ENCODE data around the gene MAPK11. TPM values are rescaled to one million over a fixed set of nuclear protein-coding genes. Genes with fewer than 3 reads are reported as not detected.

Gene MAPK11
- total and polyA plus RNA-seq, 7 donors = 0.23 to 7.3 (median 2.9) TPM

- Histone ChIP-seq H3K36me3 (no peaks in the 10 kb centered on the region), H3K27ac (peak overlapping the region; percentile 89 to 96 (median 90)), H3K4me3 (peak overlapping the region in 3 of 4 donors; percentile 78 to 83 (median 81)), H3K4me1 (peaks cover 3 to 90% (median 81%) of the 10 kb centered on the region in 4 donors), H3K27me3 (no peaks in the 10 kb centered on the region), H3K9me3 (no peaks in the 10 kb centered on the region)
- peak; percentile 80 for DNase-seq
- WGBS, 2 donors = 14 to 45% methylated on average over 22 of the region's 22 CpGs
- intact Hi-C loops (cut with DNase I) = no loop called here
- TF ChIP-seq EP300 (IDR thresholded peaks at IDR 0.05) (no peak), POLR2A (IDR thresholded peaks at IDR 0.05) (no peak), POLR2AphosphoS5 (IDR thresholded peaks at IDR 0.05) (no peak), CTCF (IDR thresholded peaks at IDR 0.05) (no peak)
Observed at GRCh38 chr22:50304528-50305392, 34.6 kb upstream of the MAPK11 start.

GRCh38 chr22:50303848-50304527 is 33.8 kb upstream of the MAPK11 start:
- Histone ChIP-seq H3K9me3 (no peaks in the 10 kb centered on the region), H3K27me3 (no peaks in the 10 kb centered on the region), H3K36me3 (no peaks in the 10 kb centered on the region), H3K4me1 (peaks cover 3 to 91% (median 85%) of the 10 kb centered on the region in 4 donors), H3K27ac (peak overlapping the region; percentile 89 to 96 (median 90)), H3K4me3 (peak overlapping the region in 2 of 4 donors; percentile 8 to 10)
- DNase-seq = peak; percentile 88
- intact Hi-C loops (cut with DNase I) = loop anchor here (2.0 kb wide), 1 partner anchor 57 kb away; no protein-coding TSS in a partner anchor
- no peak for TF ChIP-seq POLR2AphosphoS5 (IDR thresholded peaks at IDR 0.05)
- no peak for TF ChIP-seq EP300 (IDR thresholded peaks at IDR 0.05)
- TF ChIP-seq CTCF (IDR thresholded peaks at IDR 0.05) = peak in 1 of 4 experiments; percentile 28
- no peak for TF ChIP-seq POLR2A (IDR thresholded peaks at IDR 0.05)
- 17 to 35% methylated on average over 11 of the region's 11 CpGs for WGBS, 2 donors

DNA sequence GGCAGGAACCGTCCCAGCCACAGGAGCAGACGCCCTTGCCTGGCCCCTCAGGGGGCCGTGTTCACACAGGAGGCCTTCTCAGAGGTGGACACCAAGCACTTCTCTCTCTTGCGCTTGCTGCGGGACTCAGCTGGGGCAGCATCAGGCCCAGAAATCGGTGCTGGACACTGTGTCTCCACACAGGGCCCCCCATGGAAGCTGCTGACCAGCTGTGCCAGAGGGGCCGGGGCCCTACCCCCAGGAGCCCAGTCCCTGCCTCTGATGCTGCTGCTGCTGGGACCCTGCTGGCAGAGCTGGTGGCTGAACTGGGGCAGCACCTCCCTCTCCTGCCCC is 33.3 kb upstream of the MAPK11 start:
- H3K4me3 ChIP-seq = peak overlapping the region in 2 of 4 donors; percentile 8 to 10

GRCh38 chr22:50302564-50302963 is 32.4 kb upstream of the MAPK11 start:
- Histone ChIP-seq H3K4me3 (no peak overlapping the region), H3K9me3 (no peaks in the 10 kb centered on the region), H3K27me3 (no peaks in the 10 kb centered on the region), H3K4me1 (peaks cover 3 to 93% (median 86%) of the 10 kb centered on the region in 4 donors), H3K36me3 (no peaks in the 10 kb centered on the region), H3K27ac (peak overlapping the region; percentile 89 to 96 (median 90))
- DNase-seq = no peak
- no peak for TF ChIP-seq EP300 (IDR thresholded peaks at IDR 0.05)
- TF ChIP-seq POLR2AphosphoS5 (IDR thresholded peaks at IDR 0.05) = no peak
- TF ChIP-seq CTCF (IDR thresholded peaks at IDR 0.05) = no peak
- TF ChIP-seq POLR2A (IDR thresholded peaks at IDR 0.05) = no peak
- 61% methylated on average over 5 of the region's 5 CpGs for WGBS, 2 donors
- intact Hi-C loops (cut with DNase I) = loop anchor here (2.0 kb wide), 1 partner anchor 56 kb away; no protein-coding TSS in a partner anchor

More for the DNA sequence above, 33.3 kb upstream of the MAPK11 start:
- TF ChIP-seq POLR2AphosphoS5 (IDR thresholded peaks at IDR 0.05) = no peak
- TF ChIP-seq CTCF (IDR thresholded peaks at IDR 0.05) = no peak
- no peak for TF ChIP-seq EP300 (IDR thresholded peaks at IDR 0.05)
- no peak for TF ChIP-seq POLR2A (IDR thresholded peaks at IDR 0.05)
- Histone ChIP-seq H3K36me3 (no peaks in the 10 kb centered on the region), H3K27me3 (no peaks in the 10 kb centered on the region), H3K4me1 (peaks cover 3 to 91% (median 85%) of the 10 kb centered on the region in 4 donors), H3K27ac (peak overlapping the region; percentile 89 to 96 (median 90)), H3K9me3 (no peaks in the 10 kb centered on the region)
- intact Hi-C loops (cut with DNase I) = loop anchor here (2.0 kb wide), 1 partner anchor 57 kb away; no protein-coding TSS in a partner anchor
- WGBS, 2 donors = 55 to 71% methylated on average over 7 of the region's 7 CpGs
- no peak for DNase-seq

Measured in sigmoid colon (tissue), 7 donors.